ENCODE data around the gene SLC19A3.
"Not testable (repeated sequence)": the region's sequence is repeated elsewhere in the genome, so short reads cannot be mapped to it uniquely, and the experiment has no call there.

DNA sequence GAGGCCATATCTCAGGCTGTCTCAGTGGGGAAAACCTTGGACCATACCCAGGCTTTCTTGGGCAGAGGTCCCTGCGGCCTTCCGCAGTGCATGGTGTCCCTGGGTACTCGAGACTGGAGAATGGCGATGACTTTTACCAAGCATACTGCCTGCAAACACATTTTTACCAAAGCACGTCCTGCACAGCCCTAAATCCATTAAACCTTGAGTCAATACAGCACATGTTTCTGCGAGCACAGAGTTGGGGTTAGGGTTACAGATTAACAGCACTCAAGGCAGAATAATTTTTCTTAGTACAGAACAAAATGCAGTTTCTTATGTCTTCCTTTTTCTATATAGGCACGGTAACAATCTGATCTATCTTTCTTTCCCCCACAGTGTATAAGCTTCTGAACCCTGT, 5.0 kb upstream of the SLC19A3 start:
- TF ChIP-seq ZNF37A (tag by site-specific recombination; IDR thresholded peaks at IDR 0.05); TCF7L2 (IDR thresholded peaks at IDR 0.05; ENCODE audit: borderline replicate concordance, low read depth, low read length); ZFP69B (tag by site-specific recombination; IDR thresholded peaks at IDR 0.05); ZNF24 (tag by site-specific recombination; IDR thresholded peaks at IDR 0.05): not testable (repeated sequence)
- TF ChIP-seq, protein P1, sequence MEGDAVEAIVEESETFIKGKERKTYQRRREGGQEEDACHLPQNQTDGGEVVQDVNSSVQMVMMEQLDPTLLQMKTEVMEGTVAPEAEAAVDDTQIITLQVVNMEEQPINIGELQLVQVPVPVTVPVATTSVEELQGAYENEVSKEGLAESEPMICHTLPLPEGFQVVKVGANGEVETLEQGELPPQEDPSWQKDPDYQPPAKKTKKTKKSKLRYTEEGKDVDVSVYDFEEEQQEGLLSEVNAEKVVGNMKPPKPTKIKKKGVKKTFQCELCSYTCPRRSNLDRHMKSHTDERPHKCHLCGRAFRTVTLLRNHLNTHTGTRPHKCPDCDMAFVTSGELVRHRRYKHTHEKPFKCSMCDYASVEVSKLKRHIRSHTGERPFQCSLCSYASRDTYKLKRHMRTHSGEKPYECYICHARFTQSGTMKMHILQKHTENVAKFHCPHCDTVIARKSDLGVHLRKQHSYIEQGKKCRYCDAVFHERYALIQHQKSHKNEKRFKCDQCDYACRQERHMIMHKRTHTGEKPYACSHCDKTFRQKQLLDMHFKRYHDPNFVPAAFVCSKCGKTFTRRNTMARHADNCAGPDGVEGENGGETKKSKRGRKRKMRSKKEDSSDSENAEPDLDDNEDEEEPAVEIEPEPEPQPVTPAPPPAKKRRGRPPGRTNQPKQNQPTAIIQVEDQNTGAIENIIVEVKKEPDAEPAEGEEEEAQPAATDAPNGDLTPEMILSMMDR (tag by site-specific recombination; IDR thresholded peaks at IDR 0.05) = not testable (repeated sequence)
- TF ChIP-seq, protein P2, sequence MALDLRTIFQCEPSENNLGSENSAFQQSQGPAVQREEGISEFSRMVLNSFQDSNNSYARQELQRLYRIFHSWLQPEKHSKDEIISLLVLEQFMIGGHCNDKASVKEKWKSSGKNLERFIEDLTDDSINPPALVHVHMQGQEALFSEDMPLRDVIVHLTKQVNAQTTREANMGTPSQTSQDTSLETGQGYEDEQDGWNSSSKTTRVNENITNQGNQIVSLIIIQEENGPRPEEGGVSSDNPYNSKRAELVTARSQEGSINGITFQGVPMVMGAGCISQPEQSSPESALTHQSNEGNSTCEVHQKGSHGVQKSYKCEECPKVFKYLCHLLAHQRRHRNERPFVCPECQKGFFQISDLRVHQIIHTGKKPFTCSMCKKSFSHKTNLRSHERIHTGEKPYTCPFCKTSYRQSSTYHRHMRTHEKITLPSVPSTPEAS (tag by site-specific recombination; IDR thresholded peaks at IDR 0.05) = not testable (repeated sequence)
- TF ChIP-seq, protein P3, sequence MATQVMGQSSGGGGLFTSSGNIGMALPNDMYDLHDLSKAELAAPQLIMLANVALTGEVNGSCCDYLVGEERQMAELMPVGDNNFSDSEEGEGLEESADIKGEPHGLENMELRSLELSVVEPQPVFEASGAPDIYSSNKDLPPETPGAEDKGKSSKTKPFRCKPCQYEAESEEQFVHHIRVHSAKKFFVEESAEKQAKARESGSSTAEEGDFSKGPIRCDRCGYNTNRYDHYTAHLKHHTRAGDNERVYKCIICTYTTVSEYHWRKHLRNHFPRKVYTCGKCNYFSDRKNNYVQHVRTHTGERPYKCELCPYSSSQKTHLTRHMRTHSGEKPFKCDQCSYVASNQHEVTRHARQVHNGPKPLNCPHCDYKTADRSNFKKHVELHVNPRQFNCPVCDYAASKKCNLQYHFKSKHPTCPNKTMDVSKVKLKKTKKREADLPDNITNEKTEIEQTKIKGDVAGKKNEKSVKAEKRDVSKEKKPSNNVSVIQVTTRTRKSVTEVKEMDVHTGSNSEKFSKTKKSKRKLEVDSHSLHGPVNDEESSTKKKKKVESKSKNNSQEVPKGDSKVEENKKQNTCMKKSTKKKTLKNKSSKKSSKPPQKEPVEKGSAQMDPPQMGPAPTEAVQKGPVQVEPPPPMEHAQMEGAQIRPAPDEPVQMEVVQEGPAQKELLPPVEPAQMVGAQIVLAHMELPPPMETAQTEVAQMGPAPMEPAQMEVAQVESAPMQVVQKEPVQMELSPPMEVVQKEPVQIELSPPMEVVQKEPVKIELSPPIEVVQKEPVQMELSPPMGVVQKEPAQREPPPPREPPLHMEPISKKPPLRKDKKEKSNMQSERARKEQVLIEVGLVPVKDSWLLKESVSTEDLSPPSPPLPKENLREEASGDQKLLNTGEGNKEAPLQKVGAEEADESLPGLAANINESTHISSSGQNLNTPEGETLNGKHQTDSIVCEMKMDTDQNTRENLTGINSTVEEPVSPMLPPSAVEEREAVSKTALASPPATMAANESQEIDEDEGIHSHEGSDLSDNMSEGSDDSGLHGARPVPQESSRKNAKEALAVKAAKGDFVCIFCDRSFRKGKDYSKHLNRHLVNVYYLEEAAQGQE (tag by site-specific recombination; IDR thresholded peaks at IDR 0.05) = not testable (repeated sequence)
- TF ChIP-seq, protein P4, sequence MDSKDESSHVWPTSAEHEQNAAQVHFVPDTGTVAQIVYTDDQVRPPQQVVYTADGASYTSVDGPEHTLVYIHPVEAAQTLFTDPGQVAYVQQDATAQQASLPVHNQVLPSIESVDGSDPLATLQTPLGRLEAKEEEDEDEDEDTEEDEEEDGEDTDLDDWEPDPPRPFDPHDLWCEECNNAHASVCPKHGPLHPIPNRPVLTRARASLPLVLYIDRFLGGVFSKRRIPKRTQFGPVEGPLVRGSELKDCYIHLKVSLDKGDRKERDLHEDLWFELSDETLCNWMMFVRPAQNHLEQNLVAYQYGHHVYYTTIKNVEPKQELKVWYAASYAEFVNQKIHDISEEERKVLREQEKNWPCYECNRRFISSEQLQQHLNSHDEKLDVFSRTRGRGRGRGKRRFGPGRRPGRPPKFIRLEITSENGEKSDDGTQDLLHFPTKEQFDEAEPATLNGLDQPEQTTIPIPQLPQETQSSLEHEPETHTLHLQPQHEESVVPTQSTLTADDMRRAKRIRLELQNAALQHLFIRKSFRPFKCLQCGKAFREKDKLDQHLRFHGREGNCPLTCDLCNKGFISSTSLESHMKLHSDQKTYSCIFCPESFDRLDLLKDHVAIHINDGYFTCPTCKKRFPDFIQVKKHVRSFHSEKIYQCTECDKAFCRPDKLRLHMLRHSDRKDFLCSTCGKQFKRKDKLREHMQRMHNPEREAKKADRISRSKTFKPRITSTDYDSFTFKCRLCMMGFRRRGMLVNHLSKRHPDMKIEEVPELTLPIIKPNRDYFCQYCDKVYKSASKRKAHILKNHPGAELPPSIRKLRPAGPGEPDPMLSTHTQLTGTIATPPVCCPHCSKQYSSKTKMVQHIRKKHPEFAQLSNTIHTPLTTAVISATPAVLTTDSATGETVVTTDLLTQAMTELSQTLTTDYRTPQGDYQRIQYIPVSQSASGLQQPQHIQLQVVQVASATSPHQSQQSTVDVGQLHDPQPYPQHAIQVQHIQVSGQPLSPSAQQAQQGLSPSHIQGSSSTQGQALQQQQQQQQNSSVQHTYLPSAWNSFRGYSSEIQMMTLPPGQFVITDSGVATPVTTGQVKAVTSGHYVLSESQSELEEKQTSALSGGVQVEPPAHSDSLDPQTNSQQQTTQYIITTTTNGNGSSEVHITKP (tag by site-specific recombination; IDR thresholded peaks at IDR 0.05) = not testable (repeated sequence)
- TF ChIP-seq, protein P5, sequence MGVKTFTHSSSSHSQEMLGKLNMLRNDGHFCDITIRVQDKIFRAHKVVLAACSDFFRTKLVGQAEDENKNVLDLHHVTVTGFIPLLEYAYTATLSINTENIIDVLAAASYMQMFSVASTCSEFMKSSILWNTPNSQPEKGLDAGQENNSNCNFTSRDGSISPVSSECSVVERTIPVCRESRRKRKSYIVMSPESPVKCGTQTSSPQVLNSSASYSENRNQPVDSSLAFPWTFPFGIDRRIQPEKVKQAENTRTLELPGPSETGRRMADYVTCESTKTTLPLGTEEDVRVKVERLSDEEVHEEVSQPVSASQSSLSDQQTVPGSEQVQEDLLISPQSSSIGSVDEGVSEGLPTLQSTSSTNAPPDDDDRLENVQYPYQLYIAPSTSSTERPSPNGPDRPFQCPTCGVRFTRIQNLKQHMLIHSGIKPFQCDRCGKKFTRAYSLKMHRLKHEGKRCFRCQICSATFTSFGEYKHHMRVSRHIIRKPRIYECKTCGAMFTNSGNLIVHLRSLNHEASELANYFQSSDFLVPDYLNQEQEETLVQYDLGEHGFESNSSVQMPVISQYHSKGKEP (tag by site-specific recombination; IDR thresholded peaks at IDR 0.05) = not testable (repeated sequence)
- TF ChIP-seq, protein P6, sequence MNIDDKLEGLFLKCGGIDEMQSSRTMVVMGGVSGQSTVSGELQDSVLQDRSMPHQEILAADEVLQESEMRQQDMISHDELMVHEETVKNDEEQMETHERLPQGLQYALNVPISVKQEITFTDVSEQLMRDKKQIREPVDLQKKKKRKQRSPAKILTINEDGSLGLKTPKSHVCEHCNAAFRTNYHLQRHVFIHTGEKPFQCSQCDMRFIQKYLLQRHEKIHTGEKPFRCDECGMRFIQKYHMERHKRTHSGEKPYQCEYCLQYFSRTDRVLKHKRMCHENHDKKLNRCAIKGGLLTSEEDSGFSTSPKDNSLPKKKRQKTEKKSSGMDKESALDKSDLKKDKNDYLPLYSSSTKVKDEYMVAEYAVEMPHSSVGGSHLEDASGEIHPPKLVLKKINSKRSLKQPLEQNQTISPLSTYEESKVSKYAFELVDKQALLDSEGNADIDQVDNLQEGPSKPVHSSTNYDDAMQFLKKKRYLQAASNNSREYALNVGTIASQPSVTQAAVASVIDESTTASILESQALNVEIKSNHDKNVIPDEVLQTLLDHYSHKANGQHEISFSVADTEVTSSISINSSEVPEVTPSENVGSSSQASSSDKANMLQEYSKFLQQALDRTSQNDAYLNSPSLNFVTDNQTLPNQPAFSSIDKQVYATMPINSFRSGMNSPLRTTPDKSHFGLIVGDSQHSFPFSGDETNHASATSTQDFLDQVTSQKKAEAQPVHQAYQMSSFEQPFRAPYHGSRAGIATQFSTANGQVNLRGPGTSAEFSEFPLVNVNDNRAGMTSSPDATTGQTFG (tag by site-specific recombination; IDR thresholded peaks at IDR 0.05; ENCODE audit: borderline replicate concordance) = not testable (repeated sequence)
- TF ChIP-seq, protein P7, sequence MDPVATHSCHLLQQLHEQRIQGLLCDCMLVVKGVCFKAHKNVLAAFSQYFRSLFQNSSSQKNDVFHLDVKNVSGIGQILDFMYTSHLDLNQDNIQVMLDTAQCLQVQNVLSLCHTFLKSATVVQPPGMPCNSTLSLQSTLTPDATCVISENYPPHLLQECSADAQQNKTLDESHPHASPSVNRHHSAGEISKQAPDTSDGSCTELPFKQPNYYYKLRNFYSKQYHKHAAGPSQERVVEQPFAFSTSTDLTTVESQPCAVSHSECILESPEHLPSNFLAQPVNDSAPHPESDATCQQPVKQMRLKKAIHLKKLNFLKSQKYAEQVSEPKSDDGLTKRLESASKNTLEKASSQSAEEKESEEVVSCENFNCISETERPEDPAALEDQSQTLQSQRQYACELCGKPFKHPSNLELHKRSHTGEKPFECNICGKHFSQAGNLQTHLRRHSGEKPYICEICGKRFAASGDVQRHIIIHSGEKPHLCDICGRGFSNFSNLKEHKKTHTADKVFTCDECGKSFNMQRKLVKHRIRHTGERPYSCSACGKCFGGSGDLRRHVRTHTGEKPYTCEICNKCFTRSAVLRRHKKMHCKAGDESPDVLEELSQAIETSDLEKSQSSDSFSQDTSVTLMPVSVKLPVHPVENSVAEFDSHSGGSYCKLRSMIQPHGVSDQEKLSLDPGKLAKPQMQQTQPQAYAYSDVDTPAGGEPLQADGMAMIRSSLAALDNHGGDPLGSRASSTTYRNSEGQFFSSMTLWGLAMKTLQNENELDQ (tag by site-specific recombination; IDR thresholded peaks at IDR 0.05; ENCODE audit: low read depth) = not testable (repeated sequence)
